Islet precursor cell (in vitro differentiated cells): ENCODE results near the gene ARHGAP10.

ENCODE experiments used
- DNase-seq: peaks from one replicate; pipeline ENCODE4 v3.0.0-alpha.2; 2018

ARHGAP10 gene

DNA sequence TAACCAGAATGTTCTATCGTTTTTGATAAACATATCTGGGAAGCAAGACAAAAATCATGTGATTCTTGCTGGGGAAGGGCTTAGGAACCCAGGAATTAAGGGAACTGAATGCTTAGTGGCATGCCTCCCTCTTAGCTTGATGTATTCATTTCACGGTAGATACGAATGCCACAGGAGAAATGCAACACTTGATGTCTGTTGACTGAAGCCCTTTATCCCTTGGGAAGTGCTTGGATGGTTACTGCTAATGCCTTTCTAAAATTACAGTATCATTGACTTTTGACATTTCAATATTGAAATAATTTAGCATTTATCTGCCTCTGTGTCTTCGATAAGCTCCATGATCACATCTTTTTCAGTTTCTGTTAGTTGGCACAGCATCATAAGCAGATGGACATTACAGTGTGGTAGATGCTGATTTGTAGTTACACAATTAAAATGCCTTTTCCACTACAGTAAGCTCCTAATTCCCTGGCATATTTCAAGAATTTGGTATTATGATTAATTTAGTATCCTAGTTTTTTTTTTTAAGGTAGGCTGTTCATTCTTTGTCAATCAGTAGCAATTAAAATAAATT is 226.7 kb downstream of the ARHGAP10 start:
- no peak for DNase-seq

DNA sequence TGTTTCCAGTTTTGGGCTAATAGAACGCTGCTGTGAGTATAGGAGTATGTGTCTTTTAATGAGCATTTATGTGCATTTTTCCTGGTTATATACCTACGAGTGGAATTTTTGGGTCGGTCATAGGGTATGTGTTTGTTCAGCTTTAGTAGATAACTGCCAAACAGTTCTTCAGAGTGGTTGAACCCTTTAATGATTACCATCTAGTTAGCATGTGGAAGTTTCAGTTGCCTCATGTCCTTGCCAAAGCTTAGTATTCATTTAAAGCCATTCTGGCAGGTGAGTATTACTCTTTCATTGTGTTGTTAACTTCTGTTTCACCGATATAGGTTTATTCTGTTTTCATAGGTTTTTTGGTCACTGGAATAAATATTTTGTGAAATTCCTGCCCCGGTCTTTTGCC is 229.1 kb downstream of the ARHGAP10 start:
- DNase-seq, result no peak

- DNase-seq, result no peak
Measured at GRCh38 chr4:147963839-147964238, 232.0 kb downstream of the ARHGAP10 start.

GRCh38 chr4:147964266-147964880 is 232.5 kb downstream of the ARHGAP10 start:
- no peak for DNase-seq

DNA sequence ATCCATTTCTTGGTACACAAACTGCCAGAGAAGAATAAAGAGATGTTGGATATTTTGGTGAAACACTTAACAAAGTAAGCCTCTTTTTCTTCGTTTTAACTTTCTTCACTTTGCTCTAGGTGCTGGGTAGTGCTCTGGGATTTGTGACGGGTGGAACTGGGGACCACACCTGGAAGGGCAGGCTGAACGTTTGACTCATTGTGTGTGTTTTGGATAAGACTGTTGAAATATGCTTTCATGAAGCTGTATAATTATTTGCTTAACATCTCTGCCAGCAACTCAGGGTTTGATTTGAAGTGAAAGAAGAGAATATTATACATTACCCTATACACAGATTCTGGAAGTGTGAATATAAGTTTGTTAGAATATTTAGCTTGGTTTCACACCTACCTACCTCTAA is 233.2 kb downstream of the ARHGAP10 start:
- no peak for DNase-seq

- DNase-seq, result no peak
Measured at GRCh38 chr4:147965873-147966272, 234.0 kb downstream of the ARHGAP10 start.

- DNase-seq, result no peak
Measured at GRCh38 chr4:147968641-147969040, 236.8 kb downstream of the ARHGAP10 start.

DNA sequence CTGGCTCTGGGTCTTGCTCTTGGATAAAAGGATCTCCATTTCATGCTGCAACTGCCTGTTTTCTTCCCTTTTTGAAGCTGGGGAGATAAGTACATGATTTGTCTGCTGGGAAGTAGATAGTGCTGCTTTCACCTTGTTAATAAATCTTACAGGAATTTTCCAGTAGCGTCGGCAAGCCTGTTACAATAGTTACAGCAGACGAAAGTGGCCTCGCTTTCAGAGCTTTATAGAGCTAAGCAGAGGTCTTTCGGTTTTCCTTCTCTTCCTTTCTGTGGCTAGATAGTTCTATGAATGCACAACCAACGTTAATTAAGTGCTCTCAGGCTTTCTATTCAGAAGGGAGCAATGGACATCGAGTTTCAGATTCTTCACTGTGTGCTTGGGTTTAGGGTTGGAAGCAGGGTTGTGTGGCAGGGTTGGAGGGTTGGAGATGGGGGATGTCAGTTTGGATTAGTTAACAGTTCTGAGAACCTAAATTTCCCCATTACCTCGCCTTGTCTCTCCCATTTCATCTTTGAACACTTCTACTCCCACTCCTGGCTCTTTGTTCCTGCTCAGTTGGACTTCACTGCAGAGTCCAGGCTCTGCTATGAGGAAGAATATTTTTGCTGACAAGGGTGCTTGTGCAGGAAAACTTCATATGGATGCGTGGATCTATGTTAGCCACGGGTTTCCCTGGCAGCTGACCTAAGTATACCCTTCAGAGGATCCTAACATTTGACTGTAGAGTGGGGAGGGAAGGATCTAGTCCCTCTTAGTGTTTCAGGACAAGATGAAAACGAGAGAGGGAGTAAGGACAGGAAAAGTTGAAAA is 237.9 kb downstream of the ARHGAP10 start:
- no peak for DNase-seq

- DNase-seq, result no peak
Measured at GRCh38 chr4:147971116-147971515, 239.2 kb downstream of the ARHGAP10 start.

DNA sequence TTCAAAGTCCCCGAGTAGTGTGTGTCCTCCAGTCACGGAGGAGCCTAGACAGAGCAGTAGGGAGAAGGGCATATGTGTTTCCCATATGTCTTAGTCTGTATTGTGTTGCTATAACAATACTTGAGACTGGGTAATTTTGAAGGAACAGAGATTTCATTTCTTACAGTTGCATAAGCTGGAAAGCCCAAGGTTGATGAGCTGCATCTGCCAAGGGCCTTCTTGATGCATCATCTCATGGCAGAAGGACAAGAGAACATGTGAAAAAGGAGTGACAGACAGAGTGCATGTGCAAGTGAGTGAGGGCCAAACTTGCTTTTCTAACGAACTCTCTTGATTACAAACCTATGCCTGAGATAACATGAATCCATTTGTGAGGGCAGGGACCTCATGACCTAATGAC is 243.4 kb downstream of the ARHGAP10 start:
- no peak for DNase-seq

GRCh38 chr4:147975933-147976928 is 244.3 kb downstream of the ARHGAP10 start:
- DNase-seq, result no peak

GRCh38 chr4:147980586-147980985 is 248.7 kb downstream of the ARHGAP10 start:
- DNase-seq, result no peak

- no peak for DNase-seq
Measured at GRCh38 chr4:147981305-147981704, 249.4 kb downstream of the ARHGAP10 start.

DNA sequence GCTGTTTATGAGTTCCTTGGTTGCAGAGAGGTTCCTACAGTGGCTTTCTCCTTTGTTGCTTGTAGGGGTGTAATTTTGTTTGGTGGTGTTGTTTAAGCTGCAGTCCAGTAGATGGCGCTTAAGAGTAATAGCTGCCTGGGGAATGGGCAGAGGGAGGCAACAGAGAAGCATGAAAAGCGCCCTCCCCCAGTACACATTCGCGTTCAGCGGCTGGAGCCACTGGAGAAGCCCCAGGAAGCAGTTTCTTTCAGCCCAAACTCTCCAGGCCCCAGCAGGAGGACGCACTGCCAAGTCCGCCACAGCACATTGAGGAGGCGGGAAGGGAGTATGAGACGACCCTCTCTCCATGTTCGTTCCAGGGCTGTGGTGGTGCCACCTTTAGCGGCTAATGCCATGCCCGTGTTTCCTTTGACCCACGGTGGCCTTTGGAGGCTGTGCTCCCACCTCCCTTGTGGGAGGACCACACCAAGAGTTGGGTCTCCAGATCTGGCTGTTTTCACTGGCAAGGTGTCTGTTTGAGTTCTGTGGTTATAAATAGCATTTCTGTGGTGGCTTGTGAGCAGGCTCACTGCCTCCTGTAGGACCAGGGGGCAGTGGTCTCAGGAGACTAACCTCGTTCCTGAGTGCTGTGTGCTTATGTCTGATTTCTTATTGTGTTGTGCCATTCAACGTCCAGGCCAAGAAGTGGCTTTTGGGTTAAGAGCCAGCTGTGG is 252.3 kb downstream of the ARHGAP10 start:
- DNase-seq, result peak; percentile 80

GRCh38 chr4:147984778-147985138 is 252.9 kb downstream of the ARHGAP10 start:
- DNase-seq, result no peak

DNA sequence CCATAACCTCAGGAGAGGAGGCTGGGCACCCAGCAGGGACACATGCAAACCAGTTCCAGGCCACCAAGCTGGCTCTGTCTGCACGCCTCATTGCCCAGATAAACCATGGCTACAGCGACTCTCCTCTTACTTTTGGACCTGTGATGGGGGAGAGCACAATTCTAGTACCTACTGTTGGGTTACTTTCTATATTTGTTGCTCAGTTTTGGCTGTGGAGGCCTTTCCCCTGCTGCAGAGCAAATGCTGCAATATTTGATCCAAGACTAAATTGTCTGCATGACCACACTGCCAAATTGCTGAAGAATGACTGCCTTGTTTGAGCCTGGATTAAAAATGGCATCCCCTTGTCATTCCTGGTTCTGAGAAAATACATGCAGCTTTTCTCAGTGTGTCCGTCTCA is 253.5 kb downstream of the ARHGAP10 start:
- DNase-seq, result no peak

DNA sequence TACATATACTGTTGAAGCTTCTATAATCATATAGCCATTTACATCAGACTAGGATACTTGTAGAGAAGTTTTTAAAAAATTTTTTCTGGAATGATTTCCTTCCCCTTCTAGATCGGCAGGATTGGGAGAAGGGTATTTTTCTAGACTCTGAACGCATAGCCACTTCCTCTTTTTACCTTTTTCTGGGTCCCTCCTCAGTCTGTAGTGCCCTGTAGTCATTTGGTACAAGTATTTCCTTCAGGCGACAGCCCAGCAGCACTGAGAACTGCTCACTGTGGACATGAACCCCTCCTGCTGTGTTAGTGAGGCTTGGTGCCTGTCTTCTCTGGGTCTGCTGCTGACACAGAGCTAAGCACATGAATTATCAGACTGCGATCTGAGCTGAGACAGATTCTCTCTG is 255.4 kb downstream of the ARHGAP10 start:
- DNase-seq, result no peak

- no peak for DNase-seq
Measured at GRCh38 chr4:147991543-147992283, 259.8 kb downstream of the ARHGAP10 start.

GRCh38 chr4:147994076-147994475 is 262.2 kb downstream of the ARHGAP10 start:
- no peak for DNase-seq

DNA sequence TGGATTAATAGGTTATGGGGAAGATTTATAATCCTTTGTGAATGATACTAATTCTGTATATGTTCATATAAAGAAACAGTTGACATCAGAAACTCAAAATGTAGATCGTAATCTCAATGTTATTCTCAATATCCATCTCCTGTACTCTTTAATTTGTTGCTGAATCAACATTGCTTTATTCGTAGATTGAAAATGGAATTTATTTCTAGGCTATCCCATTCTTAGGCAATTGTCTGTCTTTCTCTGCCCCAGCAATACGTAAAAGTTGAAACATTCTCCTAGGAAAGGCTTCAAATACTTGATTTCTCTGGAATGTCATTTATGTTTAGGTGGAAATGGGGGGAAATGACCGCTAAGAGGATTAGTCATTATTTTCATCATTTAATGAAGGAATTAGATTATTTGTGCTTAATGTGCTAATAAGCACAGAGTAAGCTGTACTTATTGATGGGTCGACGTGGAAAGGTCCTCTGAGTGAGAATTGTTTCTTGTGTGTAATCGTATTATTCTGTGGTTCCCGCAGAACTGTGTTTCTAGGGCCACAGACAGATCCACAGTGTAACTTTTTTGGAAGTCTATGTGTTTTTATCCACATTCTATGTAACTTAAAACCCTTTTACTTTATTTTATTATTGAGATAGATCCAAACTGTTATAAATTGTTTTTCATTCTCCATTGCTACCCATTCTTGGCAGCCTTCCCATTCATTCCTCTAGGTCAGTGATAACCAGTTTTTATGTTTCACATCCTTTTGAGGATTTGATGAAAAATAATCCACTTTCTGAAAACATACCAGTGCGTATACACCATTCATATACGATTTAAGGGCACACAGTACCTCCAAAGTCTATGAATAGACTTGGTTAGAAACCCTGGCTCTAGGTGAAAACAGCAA is 262.9 kb downstream of the ARHGAP10 start:
- DNase-seq, result no peak

- no peak for DNase-seq
Measured at GRCh38 chr4:147996859-147997258, 265.0 kb downstream of the ARHGAP10 start.
